Chondrocyte (in vitro differentiated cells): ENCODE results near the gene KRTAP10-12. TPM values are rescaled to one million over a fixed set of nuclear protein-coding genes. Genes with fewer than 3 reads are reported as not detected.

Experiments used
- DNase-seq: peaks from one replicate; pipeline ENCODE4 v3.0.0; 2021; ENCODE audit warnings: mixed read lengths, low spot score
- H3K27ac Mint-ChIP-seq: one replicate; pipeline ENCODE4 v1.8.0; 2021; ENCODE audit warnings: mild to moderate bottlenecking, moderate library complexity, mixed read lengths; ENCODE audit not compliant: unreplicated experiment
- H3K27me3 Mint-ChIP-seq: 2 replicates; pipeline ENCODE4 v1.8.0; 2021; ENCODE audit warnings: low read depth, mixed read lengths
- H3K36me3 Mint-ChIP-seq: 2 replicates; pipeline ENCODE4 v1.8.0; 2021; ENCODE audit warnings: low read depth, mixed read lengths
- H3K4me1 Mint-ChIP-seq: 2 replicates; pipeline ENCODE4 v1.8.0; 2021; ENCODE audit warnings: low read depth, mild to moderate bottlenecking, mixed read lengths
- H3K4me3 Mint-ChIP-seq: one replicate; pipeline ENCODE4 v1.8.0; 2021; ENCODE audit warnings: mild to moderate bottlenecking, moderate library complexity, mixed read lengths; ENCODE audit not compliant: unreplicated experiment
- H3K9me3 Mint-ChIP-seq: 2 replicates; pipeline ENCODE4 v1.8.0; 2021; ENCODE audit warnings: low read depth, mixed read lengths
- total RNA-seq: library from RNA; stranded (reverse); gene quantifications from 3 replicates; pipeline ENCODE4 v1.2.1, GENCODE V29; 2021
- TF ChIP-seq, protein P1 (sequence below): fragments of 200-600 bp; sonication (generic); IDR thresholded peaks from 2 replicates; pipeline ENCODE4 v1.5.0; 2021; ENCODE audit warnings: antibody characterized with exemption, mild to moderate bottlenecking, moderate library complexity

The KRTAP10-12 gene
- total RNA-seq, 1 donor from 2014 or later, result not detected

DNA sequence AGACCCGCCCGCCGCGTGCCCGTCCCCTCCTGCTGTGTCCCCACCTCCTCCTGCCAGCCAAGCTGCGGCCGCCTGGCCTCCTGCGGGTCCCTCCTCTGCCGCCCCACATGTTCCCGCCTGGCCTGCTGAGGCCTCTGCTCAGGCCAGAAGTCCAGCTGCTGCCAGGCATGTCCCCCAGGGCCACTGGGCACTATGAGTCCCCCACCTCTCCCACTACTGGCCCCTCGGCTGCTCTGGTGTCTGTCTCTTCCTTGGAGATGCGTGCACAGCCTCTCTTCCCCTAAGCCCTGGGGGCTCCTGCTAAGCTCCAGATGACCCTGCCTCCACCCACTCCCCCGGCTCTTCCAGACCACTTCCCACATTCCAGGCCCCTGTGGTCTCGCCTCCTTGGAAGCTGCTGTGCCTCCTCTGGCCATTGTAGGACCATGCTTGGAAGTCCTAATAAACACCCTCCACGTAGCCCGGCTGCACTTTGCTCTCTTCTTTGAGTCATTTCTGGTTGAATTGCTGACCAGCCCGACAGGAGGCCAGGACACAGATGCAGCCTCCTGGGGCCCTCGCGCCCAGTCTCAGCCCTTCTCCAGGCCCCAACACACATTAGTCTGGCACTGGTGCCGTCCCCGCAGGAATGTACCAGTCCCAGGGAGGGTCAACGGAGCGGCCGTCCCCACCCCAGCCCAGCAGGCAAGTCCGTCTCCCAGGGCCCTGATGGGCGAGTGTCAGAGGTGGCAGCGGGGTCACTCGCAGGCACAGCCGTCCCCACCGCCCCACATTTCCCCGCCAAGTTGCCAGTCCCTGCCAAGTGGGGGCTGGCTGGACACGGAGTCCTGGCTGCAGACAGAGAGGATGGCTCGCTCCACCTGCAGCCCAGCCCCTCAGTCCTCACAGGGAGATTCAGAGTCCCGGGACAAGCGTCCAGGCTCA is 1.1 kb downstream of the KRTAP10-12 start:
- Mint-ChIP-seq H3K4me1 (peaks cover 17% of the 10 kb centered on the region), H3K27ac (no peak overlapping the region), H3K4me3 (no peak overlapping the region), H3K9me3 (peaks cover 12% of the 10 kb centered on the region), H3K36me3 (peaks cover 2% of the 10 kb centered on the region), H3K27me3 (peaks cover 64% of the 10 kb centered on the region)
- TF ChIP-seq, protein P1, sequence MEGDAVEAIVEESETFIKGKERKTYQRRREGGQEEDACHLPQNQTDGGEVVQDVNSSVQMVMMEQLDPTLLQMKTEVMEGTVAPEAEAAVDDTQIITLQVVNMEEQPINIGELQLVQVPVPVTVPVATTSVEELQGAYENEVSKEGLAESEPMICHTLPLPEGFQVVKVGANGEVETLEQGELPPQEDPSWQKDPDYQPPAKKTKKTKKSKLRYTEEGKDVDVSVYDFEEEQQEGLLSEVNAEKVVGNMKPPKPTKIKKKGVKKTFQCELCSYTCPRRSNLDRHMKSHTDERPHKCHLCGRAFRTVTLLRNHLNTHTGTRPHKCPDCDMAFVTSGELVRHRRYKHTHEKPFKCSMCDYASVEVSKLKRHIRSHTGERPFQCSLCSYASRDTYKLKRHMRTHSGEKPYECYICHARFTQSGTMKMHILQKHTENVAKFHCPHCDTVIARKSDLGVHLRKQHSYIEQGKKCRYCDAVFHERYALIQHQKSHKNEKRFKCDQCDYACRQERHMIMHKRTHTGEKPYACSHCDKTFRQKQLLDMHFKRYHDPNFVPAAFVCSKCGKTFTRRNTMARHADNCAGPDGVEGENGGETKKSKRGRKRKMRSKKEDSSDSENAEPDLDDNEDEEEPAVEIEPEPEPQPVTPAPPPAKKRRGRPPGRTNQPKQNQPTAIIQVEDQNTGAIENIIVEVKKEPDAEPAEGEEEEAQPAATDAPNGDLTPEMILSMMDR, result no peak
- DNase-seq, result peak; percentile 91

DNA sequence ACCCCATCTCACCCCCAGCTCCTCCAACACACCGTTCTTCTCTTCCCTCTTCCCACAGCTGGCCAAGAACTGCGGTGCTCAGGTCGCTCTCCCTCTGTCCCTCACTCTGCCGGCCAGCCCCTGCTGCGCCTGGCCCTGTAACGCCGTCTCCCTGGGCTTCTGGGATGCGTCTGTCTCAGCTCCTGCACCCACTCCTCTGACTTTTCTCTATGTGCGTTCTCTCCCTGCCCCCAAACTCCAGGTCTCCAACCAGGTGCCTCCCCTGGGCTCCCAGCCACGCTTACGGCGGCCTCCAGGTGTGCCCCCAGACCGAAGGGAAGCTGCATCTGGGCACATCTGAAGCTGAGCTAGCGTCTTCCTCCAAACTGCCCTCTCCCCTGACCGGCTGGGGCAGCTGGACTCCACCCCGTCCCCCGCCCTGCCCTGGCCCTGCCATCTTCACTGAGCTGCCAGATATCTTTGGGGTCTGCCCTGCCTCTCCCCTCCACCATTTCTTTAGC is 2.6 kb downstream of the KRTAP10-12 start:
- peaks cover 70% of the 10 kb centered on the region for H3K27me3 Mint-ChIP-seq
- H3K4me3 Mint-ChIP-seq, result no peak overlapping the region
- no peaks in the 10 kb centered on the region for H3K36me3 Mint-ChIP-seq
- no peaks in the 10 kb centered on the region for H3K9me3 Mint-ChIP-seq
- H3K4me1 Mint-ChIP-seq, result peaks cover 17% of the 10 kb centered on the region
- H3K27ac Mint-ChIP-seq, result no peak overlapping the region
- TF ChIP-seq, protein P1, result no peak
- no peak for DNase-seq

DNA sequence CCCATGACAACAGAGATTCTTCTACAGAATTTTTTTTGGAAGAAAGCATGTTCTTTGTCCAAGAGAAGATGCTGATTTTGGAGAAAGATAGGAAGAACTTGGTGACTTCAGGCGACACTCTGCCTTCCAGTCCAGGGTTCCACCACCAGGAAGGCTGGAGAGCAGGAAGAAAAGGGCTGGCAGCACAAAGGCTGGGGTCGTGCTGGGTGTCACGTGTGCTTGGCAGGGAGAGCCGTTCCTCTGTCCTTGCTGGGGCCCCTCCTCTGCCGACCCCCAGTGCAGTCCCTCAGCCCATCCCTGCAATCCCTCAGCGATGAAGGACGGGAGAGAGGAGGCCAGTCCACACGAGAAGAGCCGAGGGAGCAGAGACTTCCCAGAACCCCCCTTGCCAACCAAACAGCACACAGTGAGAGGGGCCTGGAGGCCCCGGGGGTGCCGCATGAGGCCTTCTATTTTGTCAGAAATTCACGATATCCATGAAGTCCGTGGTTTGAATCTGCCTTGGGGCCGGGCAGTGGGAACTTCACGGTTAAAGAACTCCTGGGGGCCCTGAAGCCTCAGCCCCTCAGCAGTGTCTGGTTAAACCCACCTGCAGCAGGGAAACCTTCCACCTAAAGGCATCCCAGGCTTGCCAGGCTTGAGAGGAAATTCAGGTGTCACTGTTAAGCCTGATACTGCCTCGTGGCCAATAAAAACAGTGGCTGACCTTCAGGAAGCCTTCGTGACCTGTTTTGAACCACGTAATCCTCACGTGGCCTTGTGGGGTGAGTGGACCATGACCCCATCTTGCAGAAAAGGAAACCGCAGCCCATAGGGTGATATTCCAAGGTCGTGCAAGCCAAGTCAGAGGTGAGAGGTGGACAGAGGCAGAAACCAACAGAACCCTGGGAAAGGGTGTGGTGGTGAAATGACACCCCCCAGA is 3.4 kb downstream of the KRTAP10-12 start:
- H3K4me3 Mint-ChIP-seq, result no peak overlapping the region
- TF ChIP-seq, protein P1, result no peak
- peaks cover 17% of the 10 kb centered on the region for H3K4me1 Mint-ChIP-seq
- no peaks in the 10 kb centered on the region for H3K36me3 Mint-ChIP-seq
- no peak overlapping the region for H3K27ac Mint-ChIP-seq
- DNase-seq, result no peak
- H3K27me3 Mint-ChIP-seq, result peaks cover 76% of the 10 kb centered on the region
- H3K9me3 Mint-ChIP-seq, result no peaks in the 10 kb centered on the region

DNA sequence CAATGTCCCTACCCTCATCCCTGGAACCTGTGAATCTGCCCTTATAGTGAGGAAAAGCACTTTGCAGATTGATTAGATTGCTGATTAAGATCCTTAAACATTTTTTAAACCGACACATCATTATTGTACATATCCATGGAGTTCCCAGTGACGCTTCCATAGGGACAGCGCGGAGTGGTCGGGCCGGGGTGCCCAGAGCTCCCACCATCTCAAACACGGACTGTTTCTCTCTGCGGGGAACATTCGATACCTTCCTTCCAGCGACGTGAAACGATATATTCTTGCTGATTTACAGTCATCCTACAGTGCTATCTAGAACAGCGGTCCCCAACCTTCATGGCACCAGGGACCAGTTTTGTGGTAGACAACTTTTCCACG is 4.0 kb downstream of the KRTAP10-12 start:
- TF ChIP-seq, protein P1, result no peak
- Mint-ChIP-seq H3K36me3 (peaks cover 1% of the 10 kb centered on the region), H3K4me3 (no peak overlapping the region), H3K9me3 (peaks cover 3% of the 10 kb centered on the region), H3K27me3 (peaks cover 74% of the 10 kb centered on the region), H3K27ac (no peak overlapping the region), H3K4me1 (peaks cover 17% of the 10 kb centered on the region)
- DNase-seq, result no peak

DNA sequence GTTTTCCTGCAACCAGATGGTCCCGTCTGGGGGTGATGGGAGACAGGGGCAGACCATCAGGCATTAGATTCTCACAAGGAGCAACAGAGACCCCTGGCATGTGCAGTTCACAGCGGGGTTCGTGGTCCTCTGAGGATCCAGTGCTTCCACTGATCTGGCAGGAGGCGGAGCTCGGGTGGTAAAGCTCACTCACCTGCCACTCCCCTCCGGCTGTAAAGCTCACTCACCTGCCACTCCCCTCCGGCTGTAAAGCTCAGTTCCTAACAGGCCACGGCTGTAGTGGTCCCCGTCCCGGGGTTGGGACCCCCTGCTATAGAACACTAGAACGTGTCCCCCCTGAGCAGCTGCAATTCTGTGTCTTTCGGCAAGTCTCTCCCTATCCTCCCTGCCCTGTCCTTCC is 4.6 kb downstream of the KRTAP10-12 start:
- H3K4me3 Mint-ChIP-seq, result no peak overlapping the region

More for the DNA sequence above, 4.6 kb downstream of the KRTAP10-12 start:
- Mint-ChIP-seq H3K27me3 (peaks cover 77% of the 10 kb centered on the region), H3K27ac (no peak overlapping the region), H3K4me1 (peaks cover 17% of the 10 kb centered on the region), H3K9me3 (peaks cover 3% of the 10 kb centered on the region), H3K36me3 (peaks cover 1% of the 10 kb centered on the region)
- TF ChIP-seq, protein P1, result no peak
- DNase-seq, result no peak
